Loucy (cell line): ENCODE measurements around the gene TMEM114.
A peak's percentile ranks its signal among the peaks of the same experiment; 100 is the strongest.

Experiments used
- H2AFZ ChIP-seq: fragments of 200-600 bp; sonication (generic); 2 replicates; pipeline ENCODE4 v1.6.0; 2016; ENCODE audit warnings: antibody characterized with exemption, mild to moderate bottlenecking, low read length, moderate library complexity
- H3F3A ChIP-seq: fragments of 200-600 bp; 2 replicates; pipeline ENCODE4 v1.6.0; 2016; ENCODE audit warnings: antibody characterized with exemption, low read depth, mild to moderate bottlenecking
- H3K27me3 ChIP-seq: fragments of 200-600 bp; sonication (generic); 2 replicates; pipeline ENCODE4 v1.6.1; 2014; ENCODE audit warnings: low read length, mild to moderate bottlenecking; ENCODE audit not compliant: insufficient read depth, poor library complexity, severe bottlenecking
- H3K36me3 ChIP-seq: fragments of 200-600 bp; sonication (generic); 2 replicates; pipeline ENCODE4 v1.6.1; 2016; ENCODE audit warnings: low read length; ENCODE audit not compliant: insufficient read depth
- H3K4me1 ChIP-seq: fragments of 200-600 bp; sonication (generic); 2 replicates; pipeline ENCODE4 v1.5.1; 2014; ENCODE audit warnings: low read length, mild to moderate bottlenecking; ENCODE audit not compliant: insufficient read depth, poor library complexity, severe bottlenecking
- H3K4me2 ChIP-seq: fragments of 200-600 bp; sonication (generic); 2 replicates; pipeline ENCODE4 v1.6.0; 2014; ENCODE audit warnings: antibody characterized with exemption, low read length, low read depth, mild to moderate bottlenecking; ENCODE audit not compliant: poor library complexity, severe bottlenecking
- H3K4me3 ChIP-seq: fragments of 200-600 bp; sonication (generic); 2 replicates; pipeline ENCODE4 v1.5.1; 2014; ENCODE audit warnings: low read length, mild to moderate bottlenecking, mixed read lengths; ENCODE audit not compliant: poor library complexity, severe bottlenecking
- H3K79me2 ChIP-seq: fragments of 200-600 bp; sonication (generic); 2 replicates; pipeline ENCODE4 v1.6.1; 2014; ENCODE audit warnings: low read length; ENCODE audit not compliant: insufficient read depth
- H3K9ac ChIP-seq: fragments of 200-600 bp; sonication (generic); 2 replicates; pipeline ENCODE4 v1.6.0; 2014; ENCODE audit warnings: mild to moderate bottlenecking, low read depth, low read length, moderate library complexity; ENCODE audit not compliant: poor library complexity, severe bottlenecking
- H3K9me2 ChIP-seq: fragments of 200-600 bp; sonication (generic); replicated peaks from 2 replicates; pipeline ENCODE4 v1.6.1; 2016; ENCODE audit warnings: low read depth, low read length, mixed read lengths
- H3K9me3 ChIP-seq: fragments of 200-600 bp; sonication (generic); 2 replicates; pipeline ENCODE4 v1.6.1; 2014; ENCODE audit warnings: mild to moderate bottlenecking, antibody characterized with exemption, low read length, low read depth; ENCODE audit not compliant: insufficient read depth
- H4K20me1 ChIP-seq: fragments of 200-600 bp; sonication (generic); 2 replicates; pipeline ENCODE4 v1.6.0; 2014; ENCODE audit warnings: antibody characterized with exemption, low read length, mild to moderate bottlenecking; ENCODE audit not compliant: insufficient read depth, poor library complexity, severe bottlenecking
- CTCF ChIP-seq: fragments of 200-600 bp; sonication (generic); conservative IDR thresholded peaks from 2 replicates; pipeline ENCODE4 v1.5.1; 2014; ENCODE audit warnings: mild to moderate bottlenecking, antibody characterized with exemption, low read length
- EZH2phosphoT487 ChIP-seq: fragments of 200-600 bp; IDR thresholded peaks from 2 replicates; pipeline ENCODE4 v1.6.1; 2018; ENCODE audit warnings: antibody characterized with exemption, mild to moderate bottlenecking, moderate library complexity, borderline replicate concordance

TMEM114 gene

GRCh38 chr16:8583199-8583598, 7.1 kb downstream of the TMEM114 start:
- Histone ChIP-seq H3F3A (no peaks in the 10 kb centered on the region), H3K4me3 (no peak overlapping the region), H3K9me3 (no peaks in the 10 kb centered on the region), H3K9ac (no peak overlapping the region), H4K20me1 (no peaks in the 10 kb centered on the region), H3K9me2 (no peaks in the 10 kb centered on the region), H3K4me1 (no peaks in the 10 kb centered on the region), H3K27me3 (no peaks in the 10 kb centered on the region), H3K36me3 (no peaks in the 10 kb centered on the region), H2AFZ (no peak overlapping the region), H3K79me2 (no peaks in the 10 kb centered on the region), H3K4me2 (no peak overlapping the region)
- no peak for TF ChIP-seq CTCF
- no peak for TF ChIP-seq EZH2phosphoT487

- no peaks in the 10 kb centered on the region for H4K20me1 ChIP-seq
- H3K36me3 ChIP-seq, result no peaks in the 10 kb centered on the region
- H3K4me2 ChIP-seq, result no peak overlapping the region
- no peaks in the 10 kb centered on the region for H3K79me2 ChIP-seq
- no peak for TF ChIP-seq CTCF
- no peak for TF ChIP-seq EZH2phosphoT487
- no peak overlapping the region for H3K9ac ChIP-seq
- no peaks in the 10 kb centered on the region for H3F3A ChIP-seq
- no peaks in the 10 kb centered on the region for H3K4me1 ChIP-seq
- no peaks in the 10 kb centered on the region for H3K27me3 ChIP-seq
- no peaks in the 10 kb centered on the region for H3K9me2 ChIP-seq
- no peak overlapping the region for H3K4me3 ChIP-seq
- H2AFZ ChIP-seq, result peak overlapping the region; percentile 61; the same call in 1 of the 2 replicates
- no peaks in the 10 kb centered on the region for H3K9me3 ChIP-seq
These were observed 8.3 kb downstream of the TMEM114 start for GRCh38 chr16:8581831-8582580.

GRCh38 chr16:8579559-8579958, 10.8 kb downstream of the TMEM114 start:
- Histone ChIP-seq H3K9me3 (no peaks in the 10 kb centered on the region), H3F3A (no peaks in the 10 kb centered on the region), H3K4me1 (no peaks in the 10 kb centered on the region), H3K4me3 (no peak overlapping the region), H3K4me2 (no peak overlapping the region), H3K79me2 (no peaks in the 10 kb centered on the region), H3K9ac (no peak overlapping the region), H2AFZ (no peak overlapping the region), H4K20me1 (no peaks in the 10 kb centered on the region), H3K36me3 (no peaks in the 10 kb centered on the region), H3K9me2 (no peaks in the 10 kb centered on the region), H3K27me3 (no peaks in the 10 kb centered on the region)
- TF ChIP-seq CTCF (no peak), EZH2phosphoT487 (no peak)
